T-helper 2 cell (primary cell): ENCODE results near the gene TXNDC12.
A peak's percentile ranks its signal among the peaks of the same experiment; 100 is the strongest.
"Not testable (repeated sequence)": the region's sequence is repeated elsewhere in the genome, so short reads cannot be mapped to it uniquely, and the experiment has no call there.

Experiments
- DNase-seq, 5 experiments: peaks; one replicate each; pipeline versions ENCODE4 v3.0.0 to v3.0.0-alpha.2; 2012 to 2022

Gene TXNDC12

GRCh38 chr1:52045666-52046195 is 9.3 kb downstream of the TXNDC12 start:
- DNase-seq, result not testable (repeated sequence)

GRCh38 chr1:52045236-52045635 is 9.8 kb downstream of the TXNDC12 start:
- no peak for DNase-seq

- DNase-seq, result no peak
Measured at GRCh38 chr1:52041551-52042185, 13.3 kb downstream of the TXNDC12 start.

GRCh38 chr1:52037909-52038308 is 17.1 kb downstream of the TXNDC12 start:
- DNase-seq, result no peak

- no peak for DNase-seq
Measured at GRCh38 chr1:52037402-52037814, 17.6 kb downstream of the TXNDC12 start.

- DNase-seq, result no peak
Measured at GRCh38 chr1:52034050-52034384, 21.0 kb downstream of the TXNDC12 start.

- DNase-seq, result peak; percentile 64 to 96 (median 84)
Measured at GRCh38 chr1:52033190-52034049, 21.6 kb downstream of the TXNDC12 start, which contains the start of gene KTI12. KTI12 (minus strand) TSS chr1:52033810; CDS start chr1:52033761, 49 bp downstream.

GRCh38 chr1:52032785-52033131 is 22.2 kb downstream of the TXNDC12 start:
- DNase-seq, result peak in 2 of 5 experiments; percentile 4 to 18

GRCh38 chr1:52032124-52032784 is 22.7 kb downstream of the TXNDC12 start:
- peak in 1 of 5 experiments; percentile 11 for DNase-seq

GRCh38 chr1:52028839-52029238 is 26.2 kb downstream of the TXNDC12 start:
- not testable (repeated sequence) for DNase-seq

- DNase-seq, result no peak
Measured at GRCh38 chr1:52028328-52028727, 26.7 kb downstream of the TXNDC12 start.

- peak in 1 of 5 experiments; percentile 5 for DNase-seq
Measured at GRCh38 chr1:52026278-52026677, 28.7 kb downstream of the TXNDC12 start.

- no peak for DNase-seq
Measured at GRCh38 chr1:52022133-52022532, 32.9 kb downstream of the TXNDC12 start.

GRCh38 chr1:52008071-52008809 is 46.8 kb downstream of the TXNDC12 start:
- DNase-seq, result no peak

- no peak for DNase-seq
Measured at GRCh38 chr1:52007215-52008002, 47.6 kb downstream of the TXNDC12 start.

GRCh38 chr1:52006081-52006553 is 48.9 kb downstream of the TXNDC12 start:
- not testable (repeated sequence) for DNase-seq

- DNase-seq, result not testable (repeated sequence)
Measured at GRCh38 chr1:52005548-52005947, 49.4 kb downstream of the TXNDC12 start.

- no peak for DNase-seq
Measured at GRCh38 chr1:52003877-52004276, 51.1 kb downstream of the TXNDC12 start.

GRCh38 chr1:52002038-52002917 is 52.7 kb downstream of the TXNDC12 start:
- peak in 3 of 5 experiments; percentile 8 to 70 (median 26) for DNase-seq

GRCh38 chr1:51998701-51999100 is 56.3 kb downstream of the TXNDC12 start:
- DNase-seq, result no peak
